Neural cell (in vitro differentiated cells): ENCODE measurements around the gene TRIM2. TPM values are rescaled to one million over a fixed set of nuclear protein-coding genes. Genes with fewer than 3 reads are reported as not detected.

Experiments used
- H2AFZ ChIP-seq: fragments of 200-600, 300-800 bp; sonication (generic), shearing (Covaris generic); 2 replicates; pipeline ENCODE4 v1.6.0; 2014; ENCODE audit warnings: low read depth, mild to moderate bottlenecking, antibody characterized with exemption, low read length, moderate library complexity
- H3F3A ChIP-seq: fragments of 200-600 bp; shearing (Covaris generic); 2 replicates; pipeline ENCODE4 v1.6.1; 2016; ENCODE audit warnings: mild to moderate bottlenecking, moderate library complexity, mixed read lengths, antibody characterized with exemption, low read length; ENCODE audit not compliant: insufficient read depth, poor library complexity, severe bottlenecking
- H3K27ac ChIP-seq: fragments of 200-600, 300-800 bp; sonication (generic), shearing (Covaris generic); 2 replicates; pipeline ENCODE4 v1.5.1; 2014; ENCODE audit warnings: mild to moderate bottlenecking, low read length, moderate library complexity
- H3K27me3 ChIP-seq: fragments of 300-800, 200-600 bp; sonication (generic), shearing (Covaris generic); 2 replicates; pipeline ENCODE4 v1.6.0; 2014; ENCODE audit warnings: mild to moderate bottlenecking, low read depth, low read length, moderate library complexity; ENCODE audit not compliant: insufficient read depth
- H3K36me3 ChIP-seq: fragments of 300-800, 200-600 bp; sonication (generic), shearing (Covaris generic); 2 replicates; pipeline ENCODE4 v1.5.1; 2014; ENCODE audit warnings: mild to moderate bottlenecking, antibody characterized with exemption, low read length, moderate library complexity; ENCODE audit not compliant: insufficient read depth
- H3K4me2 ChIP-seq: fragments of 300-800, 200-600 bp; sonication (generic), shearing (Covaris generic); 2 replicates; pipeline ENCODE4 v1.6.0; 2014; ENCODE audit warnings: mild to moderate bottlenecking, low read length
- H3K4me3 ChIP-seq: fragments of 300-800, 200-600 bp; sonication (generic), shearing (Covaris generic); 2 replicates; pipeline ENCODE4 v1.5.1; 2014; ENCODE audit warnings: mild to moderate bottlenecking, low read length, moderate library complexity
- H3K79me2 ChIP-seq: fragments of 200-600 bp; shearing (Covaris generic); replicated peaks from 2 replicates; pipeline ENCODE4 v1.6.0; 2014; ENCODE audit warnings: mild to moderate bottlenecking, low read length, moderate library complexity; ENCODE audit not compliant: insufficient read depth
- H3K9ac ChIP-seq: fragments of 300-800, 200-600 bp; sonication (generic), shearing (Covaris generic); 2 replicates; pipeline ENCODE4 v1.6.1; 2016; ENCODE audit warnings: mild to moderate bottlenecking, low read length, mixed read lengths
- H3K9me2 ChIP-seq: fragments of 200-600 bp; shearing (Covaris generic); 2 replicates; pipeline ENCODE4 v1.6.1; 2016; ENCODE audit warnings: mild to moderate bottlenecking, low read length, mixed read lengths; ENCODE audit not compliant: insufficient read depth
- H3K9me3 ChIP-seq: fragments of 200-600, 300-800 bp; sonication (generic), shearing (Covaris generic); 2 replicates; pipeline ENCODE4 v1.6.1; 2016; ENCODE audit warnings: mild to moderate bottlenecking, mixed run types, low read length, moderate library complexity, mixed read lengths
- H4K20me1 ChIP-seq: fragments of 200-600 bp; shearing (Covaris generic); 2 replicates; pipeline ENCODE4 v1.6.1; 2016; ENCODE audit warnings: mild to moderate bottlenecking, mixed run types; ENCODE audit not compliant: insufficient read depth
- CTCF ChIP-seq: fragments of 450-650 bp; IDR thresholded peaks from 2 replicates; pipeline ENCODE4 v1.5.1; 2014; ENCODE audit warnings: antibody characterized with exemption, mild to moderate bottlenecking, moderate library complexity; ENCODE audit not compliant: poor library complexity, severe bottlenecking
- EP300 ChIP-seq: fragments of 450-650 bp; conservative IDR thresholded peaks from 2 replicates; pipeline ENCODE4 v1.6.1; 2014; ENCODE audit warnings: antibody characterized with exemption, mild to moderate bottlenecking, moderate library complexity; ENCODE audit not compliant: poor library complexity, severe bottlenecking
- EZH2 ChIP-seq: fragments of 200-600, 300-800 bp; shearing (Covaris generic), sonication (generic); IDR thresholded peaks from 2 replicates; pipeline ENCODE4 v1.6.1; 2014; ENCODE audit warnings: antibody characterized with exemption, low read length, borderline replicate concordance, mild to moderate bottlenecking; ENCODE audit not compliant: insufficient read depth, poor library complexity, severe bottlenecking
- MXI1 ChIP-seq: fragments of 450-650 bp; conservative IDR thresholded peaks from 2 replicates; pipeline ENCODE4 v1.6.1; 2014; ENCODE audit warnings: antibody characterized with exemption, mild to moderate bottlenecking; ENCODE audit not compliant: poor library complexity, severe bottlenecking
- POLR2AphosphoS5 ChIP-seq: IDR thresholded peaks from 2 replicates; pipeline ENCODE4 v1.6.1; 2012
- RAD21 ChIP-seq: fragments of 450-650 bp; conservative IDR thresholded peaks from 2 replicates; pipeline ENCODE4 v1.6.1; 2014; ENCODE audit warnings: antibody characterized with exemption, mild to moderate bottlenecking, moderate library complexity
- REST ChIP-seq: IDR thresholded peaks from 2 replicates; pipeline ENCODE4 v1.6.1; 2012; ENCODE audit warnings: borderline replicate concordance
- SMC3 ChIP-seq: fragments of 450-650 bp; conservative IDR thresholded peaks from 2 replicates; pipeline ENCODE4 v1.6.1; 2014; ENCODE audit warnings: antibody characterized with exemption, mild to moderate bottlenecking, moderate library complexity; ENCODE audit not compliant: poor library complexity
- TAF1 ChIP-seq: IDR thresholded peaks from 2 replicates; pipeline ENCODE4 v1.6.1; 2012; ENCODE audit warnings: low read depth
- polyA plus RNA-seq: library from polyadenylated mRNA; depleted of rRNA; stranded (reverse); fragments of >200 nt; gene quantifications from 2 replicates; pipeline ENCODE4 v1.2.3, GENCODE V29; 2014

TRIM2 gene
- polyA plus RNA-seq, 1 donor from 2014 or later, result 261 TPM

- H2AFZ ChIP-seq, result no peak overlapping the region
- no peaks in the 10 kb centered on the region for H3K9me2 ChIP-seq
- H3K27me3 ChIP-seq, result no peaks in the 10 kb centered on the region
- no peak overlapping the region for H3K4me3 ChIP-seq
- TF ChIP-seq SMC3, result no peak
- TF ChIP-seq EZH2, result no peak
- TF ChIP-seq CTCF, result no peak
- no peak for TF ChIP-seq REST
- TF ChIP-seq TAF1, result no peak
- TF ChIP-seq MXI1, result no peak
- no peak for TF ChIP-seq EP300
- no peak for TF ChIP-seq RAD21
- no peak for TF ChIP-seq POLR2AphosphoS5
- no peaks in the 10 kb centered on the region for H3K9me3 ChIP-seq
- H3K79me2 ChIP-seq, result peaks cover 83% of the 10 kb centered on the region
- H3K36me3 ChIP-seq, result peaks cover 34% of the 10 kb centered on the region
- H3K4me2 ChIP-seq, result no peak overlapping the region
- no peaks in the 10 kb centered on the region for H4K20me1 ChIP-seq
- no peak overlapping the region for H3K9ac ChIP-seq
- H3F3A ChIP-seq, result peaks cover 5% of the 10 kb centered on the region
- no peak overlapping the region for H3K27ac ChIP-seq
Observed at GRCh38 chr4:153297116-153297515, 92.9 kb downstream of the TRIM2 start.

DNA sequence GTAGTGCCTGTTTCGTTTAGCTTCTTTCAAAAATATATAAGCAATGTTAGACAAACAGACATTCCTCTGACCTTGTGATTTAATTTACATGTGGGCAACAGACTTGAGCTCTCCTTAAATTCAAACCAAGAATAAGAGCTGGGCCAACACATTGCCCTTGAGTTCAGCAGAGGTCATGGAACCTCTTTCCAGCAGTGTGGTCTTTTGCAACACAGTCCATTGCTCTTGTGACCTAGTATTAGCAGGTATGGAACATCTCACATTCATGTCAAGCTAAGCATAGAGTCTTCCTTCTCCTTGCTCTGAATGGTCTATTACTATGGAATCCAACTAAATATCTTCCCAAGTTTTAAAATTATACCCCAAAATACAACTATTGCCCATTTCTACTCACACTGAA is 106.5 kb downstream of the TRIM2 start:
- H3K9me3 ChIP-seq, result no peaks in the 10 kb centered on the region
- H3K9ac ChIP-seq, result no peak overlapping the region
- peaks cover 9% of the 10 kb centered on the region for H3K36me3 ChIP-seq
- no peaks in the 10 kb centered on the region for H4K20me1 ChIP-seq
- H3K79me2 ChIP-seq, result peaks cover 50% of the 10 kb centered on the region
- H3K27ac ChIP-seq, result no peak overlapping the region
- peaks cover 3% of the 10 kb centered on the region for H3F3A ChIP-seq
- TF ChIP-seq SMC3 (no peak), EZH2 (no peak), CTCF (no peak), REST (no peak), TAF1 (no peak), EP300 (no peak), POLR2AphosphoS5 (no peak), RAD21 (no peak), MXI1 (no peak)
- no peaks in the 10 kb centered on the region for H3K27me3 ChIP-seq
- H3K4me3 ChIP-seq, result no peak overlapping the region
- H3K4me2 ChIP-seq, result no peak overlapping the region
- H3K9me2 ChIP-seq, result no peaks in the 10 kb centered on the region
- H2AFZ ChIP-seq, result no peak overlapping the region
